Cardiac muscle cell (in vitro differentiated cells and primary cell): ENCODE results near the gene LPIN2. TPM values are rescaled to one million over a fixed set of nuclear protein-coding genes. Genes with fewer than 3 reads are reported as not detected.

ENCODE experiments used
- DNase-seq, 2 donors: peaks; one replicate each; pipeline versions ENCODE4 v3.0.0 to v3.0.0-alpha.2; 2010 to 2017; ENCODE audit warnings: low read depth in 1 of 2, low spot score in 1 of 2
- H3K27ac ChIP-seq: fragments of 200-600 bp; sonication (generic); 2 replicates; pipeline ENCODE4 v1.5.1; 2016
- H3K27me3 ChIP-seq: fragments of 200-600 bp; sonication (generic); 2 replicates; pipeline ENCODE4 v1.6.0; 2016; ENCODE audit warnings: control low read depth
- H3K36me3 ChIP-seq: fragments of 200-600 bp; sonication (generic); 2 replicates; pipeline ENCODE4 v1.5.1; 2016; ENCODE audit warnings: control low read depth
- H3K4me1 ChIP-seq: fragments of 200-600 bp; sonication (generic); 2 replicates; pipeline ENCODE4 v1.8.1; 2017; ENCODE audit warnings: low read depth, mild to moderate bottlenecking, mixed run types
- H3K4me3 ChIP-seq: fragments of 200-600 bp; sonication (generic); 2 replicates; pipeline ENCODE4 v1.5.1; 2016; ENCODE audit warnings: mild to moderate bottlenecking
- H3K9me3 ChIP-seq: fragments of 200-600 bp; sonication (generic); 2 replicates; pipeline ENCODE4 v1.5.1; 2017; ENCODE audit warnings: low read depth, mild to moderate bottlenecking, control low read depth
- CTCF ChIP-seq: IDR thresholded peaks from 2 replicates; pipeline ENCODE4 v1.5.1; 2012; ENCODE audit warnings: low read depth, mild to moderate bottlenecking, low read length
- polyA plus RNA-seq: library from polyadenylated mRNA; unstranded; fragments of >200 nt; fragmentation: Nextera tagmentation; extraction: Ambion mirVana; gene quantifications from 2 replicates; pipeline ENCODE4 v1.2.1, GENCODE V29; 2016
- total RNA-seq: library from RNA; depleted of rRNA; stranded (reverse); fragments of >200 nt; gene quantifications from 2 replicates; pipeline ENCODE4 v1.2.3, GENCODE V29; 2016

The LPIN2 gene
- total and polyA plus RNA-seq, 2 experiments from 2014 or later = 18.1 to 50.8 TPM

- Histone ChIP-seq H3K27ac (peak overlapping the region; percentile 89), H3K4me1 (peaks cover 39% of the 10 kb centered on the region), H3K9me3 (no peaks in the 10 kb centered on the region), H3K4me3 (no peak overlapping the region), H3K36me3 (no peaks in the 10 kb centered on the region), H3K27me3 (no peaks in the 10 kb centered on the region)
- peak in 1 of 2 donors; percentile 68 for DNase-seq
- TF ChIP-seq CTCF = no peak
These were observed 36.5 kb downstream of the LPIN2 start for GRCh38 chr18:2976218-2977132.

- H3K4me3 ChIP-seq = no peak overlapping the region
- no peaks in the 10 kb centered on the region for H3K27me3 ChIP-seq
- no peak for TF ChIP-seq CTCF
- peaks cover 50% of the 10 kb centered on the region for H3K4me1 ChIP-seq
- DNase-seq = no peak
- H3K27ac ChIP-seq = no peak overlapping the region
- no peaks in the 10 kb centered on the region for H3K36me3 ChIP-seq
- H3K9me3 ChIP-seq = no peaks in the 10 kb centered on the region
These were observed 38.2 kb downstream of the LPIN2 start for GRCh38 chr18:2974731-2975130.

GRCh38 chr18:2971741-2972552 lies 41.0 kb downstream of the LPIN2 start:
- no peak for DNase-seq
- H3K9me3 ChIP-seq = no peaks in the 10 kb centered on the region
- H3K27me3 ChIP-seq = no peaks in the 10 kb centered on the region
- no peak overlapping the region for H3K27ac ChIP-seq
- H3K4me1 ChIP-seq = peaks cover 52% of the 10 kb centered on the region
- H3K36me3 ChIP-seq = no peaks in the 10 kb centered on the region
- no peak overlapping the region for H3K4me3 ChIP-seq
- no peak for TF ChIP-seq CTCF

GRCh38 chr18:2970772-2971659 lies 41.9 kb downstream of the LPIN2 start:
- TF ChIP-seq CTCF = no peak
- no peaks in the 10 kb centered on the region for H3K27me3 ChIP-seq
- no peak for DNase-seq
- no peaks in the 10 kb centered on the region for H3K36me3 ChIP-seq
- no peak overlapping the region for H3K27ac ChIP-seq
- H3K4me3 ChIP-seq = no peak overlapping the region
- H3K4me1 ChIP-seq = peaks cover 43% of the 10 kb centered on the region
- H3K9me3 ChIP-seq = no peaks in the 10 kb centered on the region

- TF ChIP-seq CTCF = no peak
- Histone ChIP-seq H3K27ac (no peak overlapping the region), H3K27me3 (no peaks in the 10 kb centered on the region), H3K9me3 (no peaks in the 10 kb centered on the region), H3K36me3 (no peaks in the 10 kb centered on the region), H3K4me3 (no peak overlapping the region), H3K4me1 (peaks cover 37% of the 10 kb centered on the region)
- DNase-seq = no peak
These were observed 42.6 kb downstream of the LPIN2 start for GRCh38 chr18:2970344-2970743.
